Kasumi-1 (cell line): ENCODE results near the gene THEMIS2.
"Not testable (repeated sequence)": the region's sequence is repeated elsewhere in the genome, so short reads cannot be mapped to it uniquely, and the experiment has no call there.

ENCODE experiments used
- DNase-seq, 2 experiments: peaks; one replicate each; lab custom pipeline; 2025; lab: John Stamatoyannopoulos, UW

The THEMIS2 gene

DNA sequence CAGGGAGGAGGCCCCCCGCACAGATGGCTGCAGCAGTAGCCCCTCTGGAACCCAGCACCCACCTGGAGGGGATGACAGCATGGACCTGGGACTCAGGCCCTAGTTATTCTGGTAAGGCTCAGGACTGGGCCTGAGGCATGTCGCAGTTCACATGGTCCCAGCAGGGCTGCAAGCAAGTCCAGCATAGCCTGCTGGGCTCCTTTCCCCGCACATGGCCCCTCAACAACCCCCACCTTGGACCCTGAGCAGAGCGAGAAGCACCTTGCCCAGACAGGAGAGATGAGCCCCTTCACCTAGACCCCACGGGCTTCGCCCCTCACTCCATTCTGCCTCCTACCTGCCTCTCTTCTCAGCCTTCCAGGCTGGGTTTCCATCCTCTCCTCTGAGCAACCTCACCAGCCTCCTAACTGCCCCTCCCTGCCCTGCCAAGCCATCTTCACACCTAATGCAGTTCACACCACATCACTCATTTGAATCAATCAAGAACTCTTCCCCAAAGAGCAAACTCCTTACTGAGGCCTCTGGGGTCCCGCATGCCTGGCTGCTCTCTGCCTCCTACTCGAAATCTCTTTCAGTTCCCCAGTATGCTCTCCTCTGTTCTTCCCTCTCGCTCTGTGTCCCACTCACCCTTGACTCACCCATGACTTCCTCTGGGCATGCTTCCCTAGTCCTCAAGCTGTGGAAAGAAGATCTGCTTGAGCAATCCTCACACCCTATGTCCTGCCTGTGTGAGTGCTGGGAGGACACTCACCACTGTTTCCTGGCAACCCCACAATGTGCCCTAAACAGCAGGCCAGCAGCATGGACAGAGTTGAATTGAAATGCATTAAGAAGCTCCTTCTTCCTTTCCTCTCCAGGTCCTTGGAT, 9.4 kb upstream of the THEMIS2 start:
- DNase-seq: peak; percentile 86 to 88

GRCh38 chr1:27863538-27863915, 8.8 kb upstream of the THEMIS2 start:
- DNase-seq: peak in 1 of 2 experiments; percentile 36

DNA sequence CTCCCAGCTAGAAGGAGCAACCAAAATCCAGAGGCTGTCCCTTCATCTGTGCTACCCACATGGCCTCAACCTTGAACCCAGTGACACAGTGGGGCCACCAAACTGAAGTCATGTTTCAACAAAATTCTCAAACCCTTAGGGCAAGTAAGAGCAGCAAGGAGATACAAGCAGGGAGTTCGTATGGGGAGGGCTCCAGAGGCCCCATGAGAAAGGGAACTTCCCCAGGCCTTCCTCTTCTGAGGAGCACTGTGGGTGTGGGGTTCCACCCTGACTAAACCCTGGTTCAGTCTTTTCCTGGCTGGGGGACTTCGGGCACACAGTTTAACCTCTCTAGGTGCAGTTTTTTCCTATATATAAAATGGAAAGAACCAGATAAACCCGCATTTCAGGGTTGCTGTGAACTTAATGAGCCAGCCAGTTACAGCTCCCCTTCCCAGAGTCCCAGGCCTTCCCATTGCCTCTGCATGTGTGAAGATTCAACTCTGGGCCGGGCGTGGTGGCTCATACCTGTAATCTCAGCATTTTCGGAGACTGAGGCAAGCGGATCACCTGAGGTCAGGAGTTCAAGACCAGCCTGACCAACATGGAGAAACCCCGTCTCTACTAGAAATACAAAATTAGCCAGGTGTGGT, 8.0 kb upstream of the THEMIS2 start:
- DNase-seq: peak; percentile 73 to 82

- DNase-seq: no peak
These were observed 6.5 kb upstream of the THEMIS2 start for GRCh38 chr1:27865821-27866220.

DNA sequence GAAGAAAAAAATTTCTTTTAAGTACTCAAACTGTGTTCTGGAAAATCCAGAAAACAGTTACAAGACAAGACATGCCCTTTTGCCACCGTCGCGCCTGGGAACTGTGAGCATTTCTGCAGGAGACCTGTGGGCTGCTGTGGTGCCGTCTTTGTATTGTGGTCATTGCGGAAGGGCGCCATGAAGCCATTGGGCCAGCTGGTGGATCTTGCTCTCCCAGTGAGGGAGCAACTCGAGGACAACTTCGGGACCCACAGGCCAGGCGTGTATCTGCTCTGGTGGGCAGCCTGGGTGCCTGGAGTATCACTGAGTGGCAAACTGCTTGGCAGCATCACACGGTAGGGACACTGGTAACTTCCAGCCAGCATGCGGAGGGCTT, 3.8 kb upstream of the THEMIS2 start:
- no peak for DNase-seq

- DNase-seq: peak; percentile 75 to 81
These were observed 3.2 kb upstream of the THEMIS2 start for GRCh38 chr1:27868932-27869718.

GRCh38 chr1:27869719-27870085, 2.6 kb upstream of the THEMIS2 start:
- no peak for DNase-seq

DNA sequence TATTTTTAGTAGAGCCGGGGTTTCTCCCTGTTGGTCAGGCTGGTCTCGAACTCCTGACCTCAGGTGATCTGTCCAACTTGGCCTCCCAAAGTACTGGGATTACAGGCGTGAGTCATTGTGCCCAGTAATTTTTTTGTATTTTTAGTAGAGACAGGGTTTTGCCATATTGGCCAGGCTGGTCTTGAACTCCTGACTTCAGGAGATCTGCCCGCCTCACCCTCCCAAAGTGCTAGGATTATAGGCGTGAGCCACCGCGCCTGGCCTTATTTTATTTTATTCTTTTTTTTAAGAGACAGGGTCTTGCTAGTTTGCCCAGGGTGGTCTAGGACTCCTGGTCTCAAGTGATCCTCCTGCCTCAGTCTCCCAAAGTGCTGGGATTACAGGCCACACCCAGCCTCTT, 1.3 kb upstream of the THEMIS2 start:
- not testable (repeated sequence) for DNase-seq

DNA sequence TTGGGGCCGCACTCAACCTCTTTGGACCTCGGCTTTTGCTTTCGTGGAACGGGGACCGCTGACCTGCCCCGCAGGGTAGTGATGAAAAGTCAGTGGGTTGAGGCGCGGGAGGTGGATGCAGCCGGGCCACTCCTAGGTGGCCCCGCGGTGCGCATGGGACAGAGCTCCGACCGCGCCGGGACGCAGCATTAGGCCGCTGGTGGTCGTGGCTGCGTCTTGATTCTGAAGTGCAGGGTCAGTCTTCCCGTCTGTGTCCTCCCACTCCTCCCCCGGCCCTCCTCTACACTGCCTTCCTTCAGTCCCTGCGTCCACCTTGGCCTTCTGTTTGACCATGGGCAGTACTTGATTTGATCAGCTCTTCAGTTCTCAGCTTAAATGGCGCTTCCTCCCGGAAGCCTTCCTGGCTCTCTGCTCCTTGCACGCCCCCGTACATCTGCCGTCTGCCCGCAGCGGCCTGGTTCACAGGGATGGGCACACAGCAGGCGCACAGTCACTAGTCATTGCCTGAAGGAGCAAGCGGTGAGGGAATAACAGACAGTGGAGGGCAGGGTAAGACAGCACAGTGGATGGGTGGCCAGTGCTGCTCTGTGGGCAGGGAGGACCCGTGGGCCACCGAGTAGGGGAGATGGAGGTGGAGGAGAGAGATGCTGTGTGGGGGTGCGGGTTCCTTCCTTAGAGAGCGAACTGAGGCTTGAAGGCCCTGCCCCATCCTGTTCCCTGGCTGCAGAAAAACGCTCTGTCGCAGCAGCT, 633 bp downstream of the THEMIS2 start:
- peak; percentile 26 to 32 for DNase-seq

DNA sequence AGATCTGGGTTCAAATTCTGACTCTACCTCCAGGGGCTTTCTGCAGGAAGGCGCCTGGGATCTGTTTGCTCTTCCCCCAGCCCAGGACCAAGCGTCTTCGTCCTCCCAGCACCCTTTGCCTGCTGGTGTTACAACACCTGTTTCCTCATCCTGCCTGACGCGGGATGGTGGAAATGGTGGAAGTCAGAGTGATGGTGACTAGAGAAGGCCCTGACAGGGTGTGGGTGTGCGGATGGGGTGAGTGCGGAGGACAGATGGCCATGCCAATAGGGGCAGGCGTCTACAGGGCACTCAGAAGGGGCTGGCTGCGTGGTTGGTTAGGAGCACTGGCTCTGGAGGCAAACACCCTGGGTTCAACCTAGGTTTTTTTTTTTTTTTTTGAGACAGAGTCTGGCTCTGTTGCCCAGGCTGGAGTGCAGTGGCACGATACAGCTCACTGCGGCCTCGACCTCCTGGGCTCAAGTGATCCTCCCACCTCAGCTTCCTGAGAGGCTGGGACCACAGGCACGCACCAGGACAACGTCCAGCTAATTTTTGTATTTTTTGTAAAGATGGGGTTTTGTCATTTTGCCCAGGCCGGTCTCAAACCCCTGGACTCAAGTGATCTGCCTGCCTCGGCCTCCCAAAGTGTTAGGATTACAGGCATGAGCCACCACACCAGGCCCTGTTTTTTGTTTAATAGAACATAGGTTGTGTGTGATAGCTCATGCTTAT, 1.5 kb downstream of the THEMIS2 start:
- peak; percentile 65 to 74 for DNase-seq

DNA sequence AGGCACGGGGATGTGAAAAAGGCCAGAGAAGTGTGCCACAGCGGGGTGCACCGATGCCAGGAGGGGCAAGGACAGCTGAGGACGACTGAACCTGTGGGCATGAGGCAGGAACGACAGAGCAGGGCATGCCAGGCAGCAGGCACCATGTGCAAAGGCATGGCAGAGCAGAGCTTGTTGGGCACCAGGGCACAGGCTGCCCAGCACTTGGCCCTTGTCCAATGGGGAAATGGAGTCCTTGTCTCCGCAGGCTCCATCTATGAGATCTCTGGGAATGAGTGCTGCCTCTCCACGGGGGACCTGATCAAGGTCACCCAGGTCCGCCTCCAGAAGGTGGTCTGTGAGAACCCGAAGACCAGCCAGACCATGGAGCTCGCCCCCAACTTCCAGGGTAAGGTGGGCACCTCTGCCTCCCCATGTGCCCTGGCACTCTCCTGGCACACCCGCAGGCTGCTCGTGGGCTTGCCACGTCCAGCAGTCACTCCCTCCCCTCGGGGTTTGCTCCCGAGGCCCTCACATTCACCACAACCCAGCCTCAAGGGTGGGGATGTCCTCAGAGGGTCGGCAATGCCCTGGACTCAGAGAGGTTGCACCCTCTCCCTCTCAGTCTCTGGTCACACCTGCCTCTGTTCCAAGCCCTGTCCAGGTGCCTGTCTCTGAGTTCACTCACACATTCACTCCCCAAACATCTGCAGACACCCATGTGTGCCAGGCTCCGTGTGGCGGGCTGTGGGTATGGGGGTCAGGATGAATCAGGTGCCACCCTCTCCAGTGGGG, 4.2 kb downstream of the THEMIS2 start:
- DNase-seq: no peak

DNA sequence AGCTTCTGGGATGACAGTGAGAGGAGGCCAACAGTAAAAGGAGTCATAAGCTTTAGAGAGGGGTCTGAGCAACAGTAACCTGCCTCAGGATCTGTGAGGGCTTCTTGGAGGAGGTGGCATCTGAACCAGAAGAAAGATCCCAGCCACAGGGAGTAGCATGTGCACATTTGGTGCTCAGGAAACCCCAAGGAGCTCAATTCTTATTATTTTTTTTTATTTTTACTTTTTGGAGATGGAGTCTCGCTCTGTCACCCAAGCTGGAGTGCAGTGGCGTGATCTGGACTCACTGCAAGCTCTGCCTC, 4.7 kb downstream of the THEMIS2 start:
- DNase-seq: no peak

GRCh38 chr1:27878039-27878438, 5.7 kb downstream of the THEMIS2 start:
- DNase-seq: no peak

DNA sequence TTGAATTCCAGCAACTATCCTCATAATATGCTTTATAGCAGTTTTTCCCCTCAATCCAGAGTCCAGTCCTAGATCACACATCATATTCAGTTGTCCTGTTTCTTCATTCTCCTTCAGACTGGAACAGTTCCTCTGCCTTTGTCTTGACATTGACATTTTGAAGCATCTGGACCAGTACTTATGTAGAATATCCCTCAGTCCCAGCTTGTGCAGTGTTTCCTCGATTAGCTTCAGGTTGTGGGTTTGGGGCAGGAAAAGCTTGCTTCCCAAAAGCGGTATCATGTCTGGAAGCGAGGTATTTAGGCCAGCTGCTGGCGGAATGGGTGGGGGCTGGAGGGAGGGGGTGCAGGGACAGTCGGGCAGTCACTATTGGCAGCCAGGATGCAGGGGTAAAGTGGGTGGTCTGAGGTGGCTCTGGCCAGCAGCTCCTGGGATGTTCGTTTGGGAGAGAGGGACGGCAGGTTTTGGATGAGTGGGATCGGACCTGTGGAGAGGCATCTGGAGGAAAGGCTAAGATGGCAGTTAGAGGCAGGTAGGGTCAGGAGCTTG, 6.5 kb downstream of the THEMIS2 start:
- DNase-seq: no peak

DNA sequence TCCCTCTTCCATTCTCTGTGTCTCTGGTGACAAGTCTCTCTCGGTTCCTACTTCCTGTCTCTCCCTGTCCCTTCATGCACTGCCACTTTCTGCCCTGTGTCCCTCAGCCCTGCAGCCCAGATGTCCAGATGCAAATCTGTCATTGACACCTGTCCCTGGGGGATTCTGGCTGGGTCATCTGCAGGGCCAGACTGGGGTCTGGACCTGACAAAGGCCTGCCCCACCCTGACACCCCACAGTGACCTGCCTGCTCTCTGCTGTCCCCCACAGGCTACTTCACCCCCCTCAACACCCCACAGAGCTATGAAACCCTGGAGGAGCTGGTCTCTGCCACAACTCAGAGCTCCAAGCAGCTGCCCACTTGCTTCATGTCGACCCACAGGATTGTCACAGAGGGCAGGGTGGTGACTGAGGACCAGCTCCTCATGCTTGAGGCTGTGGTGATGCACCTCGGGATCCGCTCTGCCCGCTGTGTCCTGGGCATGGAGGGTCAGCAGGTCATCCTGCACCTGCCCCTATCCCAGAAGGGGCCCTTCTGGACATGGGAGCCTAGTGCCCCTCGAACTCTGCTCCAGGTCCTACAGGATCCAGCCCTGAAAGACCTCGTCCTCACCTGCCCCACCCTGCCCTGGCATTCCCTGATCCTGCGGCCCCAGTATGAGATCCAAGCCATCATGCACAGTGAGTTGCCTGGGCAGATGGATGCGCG, 7.2 kb downstream of the THEMIS2 start:
- no peak for DNase-seq

- no peak for DNase-seq
These were observed 10.2 kb downstream of the THEMIS2 start for GRCh38 chr1:27882543-27882903.

DNA sequence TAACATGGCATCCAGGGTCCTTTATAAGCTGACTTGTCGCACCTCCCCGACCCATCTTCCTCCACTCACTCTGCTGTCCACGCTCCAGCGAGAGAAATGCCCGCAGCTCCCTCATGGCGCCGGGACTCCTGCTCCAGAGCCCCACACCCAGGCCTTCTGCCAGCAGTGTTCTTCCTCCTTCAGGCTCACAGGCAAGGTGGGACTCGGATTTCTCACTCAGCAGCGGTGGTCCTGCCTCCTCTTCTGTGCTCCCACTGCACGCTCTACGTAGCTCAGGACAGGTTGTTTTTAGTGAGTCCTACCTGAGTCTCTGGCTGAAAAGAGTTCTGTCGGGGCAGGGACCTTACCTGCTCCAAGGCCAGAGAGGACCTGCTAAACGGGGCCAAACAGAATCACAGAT, 11.2 kb downstream of the THEMIS2 start:
- DNase-seq: no peak

GRCh38 chr1:27884006-27884954, 11.9 kb downstream of the THEMIS2 start:
- no peak for DNase-seq

DNA sequence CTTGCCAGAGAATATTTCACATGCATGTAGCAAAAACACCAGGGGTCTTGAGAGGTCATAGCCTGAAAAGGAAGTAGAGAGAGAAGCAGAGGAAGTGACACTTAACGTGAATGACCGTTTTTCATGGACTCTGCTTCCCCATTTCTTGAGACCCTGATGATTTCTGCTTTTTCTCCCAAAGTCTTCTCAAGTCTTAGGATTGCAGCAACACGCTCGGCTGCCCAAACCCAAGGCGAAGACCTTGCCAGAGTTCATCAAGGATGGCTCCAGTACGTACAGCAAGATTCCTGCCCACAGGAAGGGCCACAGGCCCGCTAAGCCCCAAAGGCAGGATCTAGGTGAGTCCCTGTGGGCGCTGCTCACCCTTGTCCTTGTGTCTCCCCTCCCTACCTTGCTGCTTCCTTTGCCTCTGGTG, 12.8 kb downstream of the THEMIS2 start:
- DNase-seq: peak; percentile 87 to 89
